LNCAP (cell line): Measurements from ENCODE around the gene NFATC2.

ENCODE experiments used
- CTCF ChIP-seq: fragments of 450-650 bp; IDR thresholded peaks from 2 replicates; pipeline ENCODE4 v1.5.1; 2017; ENCODE audit warnings: mild to moderate bottlenecking

Gene NFATC2

GRCh38 chr20:51374961-51375360, 167.6 kb downstream of the NFATC2 start:
- TF ChIP-seq CTCF: no peak

- TF ChIP-seq CTCF: no peak
Observed at GRCh38 chr20:51374456-51374830, 168.1 kb downstream of the NFATC2 start.

GRCh38 chr20:51373713-51374455, 168.6 kb downstream of the NFATC2 start:
- no peak for TF ChIP-seq CTCF

- no peak for TF ChIP-seq CTCF
Observed at GRCh38 chr20:51372966-51373365, 169.6 kb downstream of the NFATC2 start.

- TF ChIP-seq CTCF: peak; percentile 79
Observed at GRCh38 chr20:51372176-51372803, 170.2 kb downstream of the NFATC2 start.

- TF ChIP-seq CTCF: no peak
Observed at GRCh38 chr20:51371720-51372119, 170.8 kb downstream of the NFATC2 start.

- no peak for TF ChIP-seq CTCF
Observed at GRCh38 chr20:51369503-51369902, 173.0 kb downstream of the NFATC2 start.
